22Rv1 (cell line): ENCODE data around the gene MSANTD4.

ENCODE experiments used
- CTCF ChIP-seq: fragments of 450-650 bp; IDR thresholded peaks from 2 replicates; pipeline ENCODE4 v1.5.1; 2017; ENCODE audit warnings: mild to moderate bottlenecking
- ZFX ChIP-seq: fragments of 450-650 bp; IDR thresholded peaks from 2 replicates; pipeline ENCODE4 v1.6.1; 2017; ENCODE audit warnings: antibody characterized with exemption, borderline replicate concordance

GRCh38 chr11:106011481-106011880, 10.6 kb downstream of the MSANTD4 start:
- TF ChIP-seq CTCF = no peak
- TF ChIP-seq ZFX = no peak
